Heart right ventricle (tissue), 16 donors: ENCODE measurements around the gene DGLUCY. TPM values are rescaled to one million over a fixed set of nuclear protein-coding genes. Genes with fewer than 3 reads are reported as not detected.
"Not testable (repeated sequence)": the region's sequence is repeated elsewhere in the genome, so short reads cannot be mapped to it uniquely, and the experiment has no call there.

Experiments
- ATAC-seq, 8 donors: fragments of 200-7000 bp; cut with Tn5 transposase; one replicate each; pipeline ENCODE4 v1.9.1; 2020; ENCODE audit warnings: mild to moderate bottlenecking in 8 of 8, moderate library complexity in 8 of 8, moderate number of reproducible peaks in 1 of 8
- DNase-seq, 2 donors: peaks; one replicate each; pipeline ENCODE4 v3.0.0-alpha.2; 2020
- H3K27ac ChIP-seq, 10 donors: fragments of 200-600 bp; sonication (generic) in 2 of 10; one replicate each; pipeline versions ENCODE4 v1.5.0 to v1.8.0; 2020 to 2022; ENCODE audit warnings: mild to moderate bottlenecking in 3 of 10
- H3K27me3 ChIP-seq, 7 donors: fragments of 200-600 bp; one replicate each; pipeline ENCODE4 v1.8.0; 2021 to 2022; ENCODE audit warnings: mild to moderate bottlenecking in 2 of 7
- H3K36me3 ChIP-seq, 9 donors: fragments of 200-600 bp; sonication (generic) in 1 of 9; one replicate each; pipeline versions ENCODE4 v1.5.0 to v1.8.0; 2020 to 2022; ENCODE audit warnings: mild to moderate bottlenecking in 2 of 9
- H3K4me1 ChIP-seq, 9 donors: fragments of 200-600 bp; sonication (generic) in 1 of 9; one replicate each; pipeline versions ENCODE4 v1.5.0 to v1.8.0; 2020 to 2022; ENCODE audit warnings: mild to moderate bottlenecking in 4 of 9
- H3K4me3 ChIP-seq, 10 donors: fragments of 200-600 bp; sonication (generic) in 2 of 10; one replicate each; pipeline versions ENCODE4 v1.5.0 to v1.8.0; 2020 to 2022; ENCODE audit warnings: mild to moderate bottlenecking in 7 of 10, moderate library complexity in 2 of 10
- H3K9me3 ChIP-seq, 11 donors: fragments of 200-600 bp in 10 of 11; sonication (generic) in 2 of 11; one replicate each; pipeline versions ENCODE4 v1.5.0 to v1.8.0; 2013 to 2022; ENCODE audit warnings: mild to moderate bottlenecking in 2 of 11, control low read depth in 1 of 11, moderate library complexity in 1 of 11
- CTCF ChIP-seq, 9 donors: fragments of 200-600 bp; sonication (generic) in 2 of 9; IDR thresholded peaks; one replicate each; pipeline versions ENCODE4 v1.5.0 to v1.8.0; 2021 to 2022; ENCODE audit warnings: antibody characterized with exemption in 9 of 9, mild to moderate bottlenecking in 5 of 9, moderate library complexity in 1 of 9
- WGBS, 2 donors: extraction: QIAGEN DNeasy Blood & Tissue Kit; methylation state at CpG; one replicate each; pipeline ENCODE4 v1.1.7; 2013; ENCODE audit warnings: inconsistent platforms in 1 of 2; 5-methylcytosine and 5-hydroxymethylcytosine counted together
- intact Hi-C, 10 donors: fragments of 100-400 bp; cut with DNase I; formaldehyde crosslinking; loops; one replicate each; pipeline versions ENCODE4 v1.11.1 to v1.14.2; 2022
- polyA plus RNA-seq, 2 donors: library from polyadenylated mRNA; stranded (reverse); fragments of 200-250 nt; gene quantifications; one replicate each; pipeline ENCODE4 v1.2.3, GENCODE V29; 2013
- total RNA-seq, 10 donors: library from RNA; stranded (reverse); fragmentation: NEBNext Ultra II Directional in 3 of 10; extraction: Animal tissue kit (Norgen Biotek cat#: 25700) in 3 of 10; gene quantifications; one replicate each; pipeline versions ENCODE4 v1.2.1 to v1.2.4, GENCODE V29; 2021 to 2023
- donor health status: Arrhythmogenic right ventricular cardiomyopathy.
- donor health status: ischemic (EF 13 %, LVEDD 7.1; RV severe dilation, severe dysfunction).
- donor health status: healthy with polysubstance abuse.
- donor health status: DM: no; HTN: yes; CAD: no.
- donor health status: DM: no; HTN: no; CAD: no.
- donor health status: ischemic (EF 25% LVEDD 6.9; RV normal size, moderate dysfunction).
- donor health status: ischemic (EF 25% LVEDD 5.7; RV mildly dilated, moderate dysfunction).
- donor health status: healthy.
- donor health status: DM: yes; HTN: yes; CAD: no.
- donor health status: Ischemic cardiomyopathy.
- donor health status: ischemic (EF 35%, LVEDD 5.7; RV mildly dilated, moderate dysfunction).
- donor health status: nonischemic (EF 11% LVEDD 7.7; RV severe dilation, severe dysfunction).
- donor health status: DM: yes; HTN: yes; CAD: no.
- donor health status: PGD.
- donor health status: ischemic (EF 29% LVEDD 5.4; RV normal size, mild dysfunction).
- donor health status: nonischemic (EF 23%, LVEDD 6.1; RV moderate dilation, normal function).

Gene DGLUCY
- total and polyA plus RNA-seq, 12 donors: 43.5 to 270 (median 201) TPM

GRCh38 chr14:91221270-91221669, 107.4 kb downstream of the DGLUCY start:
- no peak for TF ChIP-seq CTCF (IDR thresholded peaks at IDR 0.05)
- DNase-seq: no peak
- Histone ChIP-seq H3K9me3 (no peaks in the 10 kb centered on the region), H3K27ac (no peak overlapping the region), H3K27me3 (no peaks in the 10 kb centered on the region), H3K4me1 (peaks cover 4 to 39% (median 34%) of the 10 kb centered on the region in 9 donors), H3K36me3 (peaks cover 0 to 79% (median 19%) of the 10 kb centered on the region in 9 donors), H3K4me3 (no peak overlapping the region)
- intact Hi-C loops: no loop called here
- 97 to 100% methylated on average over 1 of the region's 1 CpG for WGBS, 2 donors
- ATAC-seq: no peak

- DNase-seq: no peak
- peaks cover 4 to 52% (median 34%) of the 10 kb centered on the region in 9 donors for H3K4me1 ChIP-seq
- 74 to 88% methylated on average over 1 of the region's 1 CpG for WGBS, 2 donors
- peak in 6 of 8 donors; percentile 14 to 47 (median 30) for ATAC-seq
- no peak overlapping the region for H3K4me3 ChIP-seq
- peaks cover 0 to 77% (median 11%) of the 10 kb centered on the region in 9 donors for H3K36me3 ChIP-seq
- no peak for TF ChIP-seq CTCF (IDR thresholded peaks at IDR 0.05)
- intact Hi-C loops: no loop called here
- H3K27me3 ChIP-seq: no peaks in the 10 kb centered on the region
- H3K27ac ChIP-seq: peak overlapping the region in 3 of 10 donors; percentile 3 to 60 (median 4)
- H3K9me3 ChIP-seq: no peaks in the 10 kb centered on the region
These were observed 109.3 kb downstream of the DGLUCY start for GRCh38 chr14:91223028-91223783.

GRCh38 chr14:91225025-91225424, 111.2 kb downstream of the DGLUCY start:
- 90 to 94% methylated on average over 7 of the region's 7 CpGs for WGBS, 2 donors
- DNase-seq: no peak
- Histone ChIP-seq H3K27ac (no peak overlapping the region), H3K9me3 (peaks cover 0 to under 1% (median 0%) of the 10 kb centered on the region in 11 donors), H3K36me3 (peaks cover 0 to 73% (median 11%) of the 10 kb centered on the region in 9 donors), H3K4me1 (peaks cover 0 to 59% (median 21%) of the 10 kb centered on the region in 9 donors), H3K4me3 (no peak overlapping the region), H3K27me3 (no peaks in the 10 kb centered on the region)
- intact Hi-C loops: no loop called here
- no peak for ATAC-seq
- TF ChIP-seq CTCF (IDR thresholded peaks at IDR 0.05): no peak

- Histone ChIP-seq H3K27ac (peak overlapping the region in 1 of 10 donors; percentile 87), H3K4me1 (peaks cover 0 to 69% (median 12%) of the 10 kb centered on the region in 9 donors), H3K36me3 (peaks cover 0 to 73% (median 10%) of the 10 kb centered on the region in 9 donors), H3K9me3 (peaks cover 0 to 13% (median 6%) of the 10 kb centered on the region in 11 donors)
- 92 to 95% methylated on average over 4 of the region's 4 CpGs for WGBS, 2 donors
- H3K4me3 ChIP-seq, intact Hi-C loops, H3K27me3 ChIP-seq, ATAC-seq, DNase-seq: not testable (repeated sequence)
These were observed 112.5 kb downstream of the DGLUCY start for GRCh38 chr14:91226360-91226759.

GRCh38 chr14:91227183-91227628, 113.3 kb downstream of the DGLUCY start:
- 79 to 80% methylated on average over 7 of the region's 7 CpGs for WGBS, 2 donors
- peaks cover 0 to 77% (median 12%) of the 10 kb centered on the region in 9 donors for H3K4me1 ChIP-seq
- no peak for TF ChIP-seq CTCF (IDR thresholded peaks at IDR 0.05)

More at GRCh38 chr14:91227183-91227628, 113.3 kb downstream of the DGLUCY start:
- peak overlapping the region in 1 of 10 donors; percentile 87 for H3K27ac ChIP-seq
- no peaks in the 10 kb centered on the region for H3K27me3 ChIP-seq
- peaks cover 0 to 18% (median 6%) of the 10 kb centered on the region in 11 donors for H3K9me3 ChIP-seq
- peaks cover 0 to 74% (median 7%) of the 10 kb centered on the region in 9 donors for H3K36me3 ChIP-seq
- no peak for DNase-seq
- intact Hi-C loops: no loop called here
- ATAC-seq: no peak
- no peak overlapping the region for H3K4me3 ChIP-seq
